Hepatocyte (in vitro differentiated cells): ENCODE results near the gene WDFY2. TPM values are rescaled to one million over a fixed set of nuclear protein-coding genes. Genes with fewer than 3 reads are reported as not detected.
A peak's percentile ranks its signal among the peaks of the same experiment; 100 is the strongest.

ENCODE experiments used
- DNase-seq: peaks from one replicate; pipeline ENCODE4 v3.0.0-alpha.2; 2016; ENCODE audit warnings: low spot score
- H2AFZ ChIP-seq: fragments of 200-600 bp; sonication (generic); 2 replicates; pipeline ENCODE4 v1.6.0; 2016; ENCODE audit warnings: antibody characterized with exemption, mild to moderate bottlenecking
- H3K27ac ChIP-seq: fragments of 200-600 bp; sonication (generic); 2 replicates; pipeline ENCODE4 v1.5.1; 2016; ENCODE audit warnings: mild to moderate bottlenecking
- H3K27me3 ChIP-seq: fragments of 200-600 bp; sonication (generic); 2 replicates; pipeline ENCODE4 v1.6.1; 2016
- H3K36me3 ChIP-seq: fragments of 200-600 bp; sonication (generic); replicated peaks from 2 replicates; pipeline ENCODE4 v1.5.1; 2016; ENCODE audit warnings: low read depth; ENCODE audit not compliant: insufficient read depth
- H3K4me1 ChIP-seq: fragments of 200-600 bp; sonication (generic); 2 replicates; pipeline ENCODE4 v1.5.1; 2016; ENCODE audit warnings: mild to moderate bottlenecking, moderate library complexity; ENCODE audit not compliant: insufficient read depth
- H3K4me2 ChIP-seq: fragments of 200-600 bp; sonication (generic); 2 replicates; pipeline ENCODE4 v1.6.0; 2016
- H3K4me3 ChIP-seq: fragments of 200-600 bp; sonication (generic); 2 replicates; pipeline ENCODE4 v1.5.1; 2016; ENCODE audit warnings: mild to moderate bottlenecking
- H3K79me2 ChIP-seq: fragments of 200-600 bp; sonication (generic); 2 replicates; pipeline ENCODE4 v1.6.0; 2017; ENCODE audit warnings: mild to moderate bottlenecking
- H3K9me2 ChIP-seq: fragments of 200-600 bp; sonication (generic); replicated peaks from 2 replicates; pipeline ENCODE4 v1.6.0; 2017; ENCODE audit warnings: mild to moderate bottlenecking; ENCODE audit not compliant: insufficient read depth
- H3K9me3 ChIP-seq: fragments of 200-600 bp; sonication (generic); 2 replicates; pipeline ENCODE4 v1.5.1; 2016; ENCODE audit warnings: low read depth, mild to moderate bottlenecking
- H4K20me1 ChIP-seq: fragments of 200-600 bp; sonication (generic); 2 replicates; pipeline ENCODE4 v1.6.0; 2016; ENCODE audit warnings: mild to moderate bottlenecking; ENCODE audit not compliant: insufficient read depth, poor library complexity, severe bottlenecking
- CTCF ChIP-seq: fragments of 200-600 bp; sonication (generic); IDR thresholded peaks from 2 replicates; pipeline ENCODE4 v1.5.1; 2016; ENCODE audit warnings: antibody characterized with exemption, mild to moderate bottlenecking; ENCODE audit not compliant: poor library complexity
- EZH2 ChIP-seq: fragments of 200-600 bp; sonication (generic); IDR thresholded peaks from 2 replicates; pipeline ENCODE4 v1.6.1; 2016; ENCODE audit warnings: antibody characterized with exemption, mild to moderate bottlenecking, borderline replicate concordance
- EZH2phosphoT487 ChIP-seq: fragments of 200-600 bp; sonication (generic); IDR thresholded peaks from one replicate; pipeline ENCODE4 v1.6.1; 2018; ENCODE audit warnings: antibody characterized with exemption, mild to moderate bottlenecking, low read depth, moderate library complexity; ENCODE audit not compliant: unreplicated experiment, severe bottlenecking
- WGBS: methylation state at CpG from one replicate; pipeline ENCODE4 v1.1.6; 2016; ENCODE audit warnings: low lambda C conversion rate; ENCODE audit errors: missing lambda C conversion rate; 5-methylcytosine and 5-hydroxymethylcytosine counted together
- polyA plus RNA-seq: library from polyadenylated mRNA; unstranded; fragments of >200 nt; fragmentation: Nextera tagmentation; extraction: Ambion mirVana; gene quantifications from 2 replicates; pipeline ENCODE4 v1.2.1, GENCODE V29; 2016
- total RNA-seq: library from RNA; depleted of rRNA; stranded (reverse); fragments of >200 nt; gene quantifications from 2 replicates; pipeline ENCODE4 v1.2.3, GENCODE V29; 2014

Gene WDFY2
- total RNA-seq (8.8 and 9.1 TPM in 2 replicates), polyA plus RNA-seq (9.0 and 17.9 TPM in 2 replicates)

- H3K9me2 ChIP-seq = no peaks in the 10 kb centered on the region
- H3K4me3 ChIP-seq = peak within 1 kb of the TSS; percentile 70
- H3K36me3 ChIP-seq = no peaks in the 10 kb centered on the region
- peak; percentile 100 for DNase-seq
- peak within 1 kb of the TSS; percentile 79 for H2AFZ ChIP-seq
- peaks cover 4% of the 10 kb centered on the region for H3K4me1 ChIP-seq
- no peaks in the 10 kb centered on the region for H3K27me3 ChIP-seq
- H3K79me2 ChIP-seq = peaks cover 40% of the 10 kb centered on the region
- H3K9me3 ChIP-seq = no peaks in the 10 kb centered on the region
- peak within 1 kb of the TSS; percentile 86 for H3K4me2 ChIP-seq
- peak within 1 kb of the TSS; percentile 90 for H3K27ac ChIP-seq
- under 1% methylated on average over 62 of the region's 81 CpGs for WGBS
- no peaks in the 10 kb centered on the region for H4K20me1 ChIP-seq
- TF ChIP-seq CTCF (peak; percentile 6), EZH2phosphoT487 (no peak)
Observed at GRCh38 chr13:51583875-51584730, at the start of gene WDFY2. WDFY2 (plus strand) TSS chr13:51584462; CDS start chr13:51584688, 226 bp downstream.

- H3K36me3 ChIP-seq = no peaks in the 10 kb centered on the region
- no peaks in the 10 kb centered on the region for H3K79me2 ChIP-seq
- H3K27ac ChIP-seq = no peak overlapping the region
- H3K4me3 ChIP-seq = no peak overlapping the region
- no peak overlapping the region for H3K4me2 ChIP-seq
- no peaks in the 10 kb centered on the region for H3K9me3 ChIP-seq
- H4K20me1 ChIP-seq = no peaks in the 10 kb centered on the region
- no peak overlapping the region for H2AFZ ChIP-seq
- H3K9me2 ChIP-seq = no peaks in the 10 kb centered on the region
- peaks cover 4% of the 10 kb centered on the region for H3K4me1 ChIP-seq
- WGBS = 61% methylated on average over 9 of the region's 9 CpGs
- no peak for DNase-seq
- no peak for TF ChIP-seq EZH2phosphoT487
- TF ChIP-seq EZH2 = no peak
- TF ChIP-seq CTCF = no peak
- H3K27me3 ChIP-seq = no peaks in the 10 kb centered on the region
Observed at GRCh38 chr13:51538591-51539179, 45.6 kb upstream of the WDFY2 start.

GRCh38 chr13:51539887-51540286 is 44.4 kb upstream of the WDFY2 start:
- no peaks in the 10 kb centered on the region for H3K79me2 ChIP-seq

More at GRCh38 chr13:51539887-51540286, 44.4 kb upstream of the WDFY2 start:
- H3K9me3 ChIP-seq = no peaks in the 10 kb centered on the region
- H4K20me1 ChIP-seq = no peaks in the 10 kb centered on the region
- no peaks in the 10 kb centered on the region for H3K36me3 ChIP-seq
- no peak overlapping the region for H3K4me3 ChIP-seq
- H2AFZ ChIP-seq = no peak overlapping the region
- no peak for DNase-seq
- no peaks in the 10 kb centered on the region for H3K27me3 ChIP-seq
- no peak overlapping the region for H3K4me2 ChIP-seq
- 55% methylated on average over 2 of the region's 2 CpGs for WGBS
- H3K27ac ChIP-seq = no peak overlapping the region
- peaks cover 4% of the 10 kb centered on the region for H3K4me1 ChIP-seq
- no peak for TF ChIP-seq EZH2phosphoT487
- no peak for TF ChIP-seq EZH2
- no peak for TF ChIP-seq CTCF
- no peaks in the 10 kb centered on the region for H3K9me2 ChIP-seq
